PC-9 (cell line): Measurements from ENCODE around the gene RNF151. TPM values are rescaled to one million over a fixed set of nuclear protein-coding genes. Genes with fewer than 3 reads are reported as not detected.

Experiments used
- BruUV-seq: library from RNA; stranded (reverse); fragments of 400-500 nt; replicated peaks from 2 replicates; lab custom pipeline; 2021; lab: Mats Ljungman, UMichigan
- CTCF ChIA-PET: fragments of 300-600 bp; sonication (Branson Sonifier 250); formaldehyde crosslinking; loops from one replicate; lab custom pipeline; 2022; ENCODE audit warnings: antibody characterized with exemption; lab: Charles Lee
- POLR2A ChIA-PET: fragments of 300-600 bp; sonication (Branson Sonifier 250); formaldehyde crosslinking; loops from one replicate; lab custom pipeline; 2022; ENCODE audit warnings: antibody characterized with exemption; ENCODE audit not compliant: unreplicated experiment; lab: Charles Lee
- DNase-seq, 2 experiments: peaks; one replicate each; pipeline versions ENCODE4 v3.0.0 to v3.0.0-alpha.2; 2015 to 2022; ENCODE audit warnings: mixed read lengths in 1 of 2
- H2AFZ ChIP-seq: fragments of 200-600 bp; sonication (generic); 2 replicates; pipeline ENCODE4 v1.8.1; 2017; ENCODE audit warnings: antibody characterized with exemption
- H3F3A ChIP-seq: fragments of 200-600 bp; sonication (generic); 2 replicates; pipeline ENCODE4 v1.8.1; 2017; ENCODE audit warnings: antibody characterized with exemption, mild to moderate bottlenecking, low read depth; ENCODE audit not compliant: insufficient read depth
- H3K27ac ChIP-seq: fragments of 200-600 bp; sonication (generic); 2 replicates; pipeline ENCODE4 v1.6.1; 2016; ENCODE audit warnings: mixed run types
- H3K27me3 ChIP-seq: fragments of 200-600 bp; sonication (generic); 2 replicates; pipeline ENCODE4 v1.6.1; 2016; ENCODE audit warnings: low read depth, mixed run types; ENCODE audit not compliant: insufficient read depth
- H3K36me3 ChIP-seq: fragments of 200-600 bp; sonication (generic); 2 replicates; pipeline ENCODE4 v1.6.1; 2016; ENCODE audit warnings: low read depth, mixed run types
- H3K4me1 ChIP-seq: fragments of 200-600 bp; sonication (generic); replicated peaks from 2 replicates; pipeline ENCODE4 v1.6.1; 2016; ENCODE audit warnings: mixed run types; ENCODE audit not compliant: insufficient read depth
- H3K4me2 ChIP-seq: fragments of 200-600 bp; sonication (generic); 2 replicates; pipeline ENCODE4 v1.6.1; 2017; ENCODE audit warnings: mixed run types
- H3K4me3 ChIP-seq: fragments of 200-600 bp; sonication (generic); 2 replicates; pipeline ENCODE4 v1.6.1; 2016; ENCODE audit warnings: mixed run types
- H3K79me2 ChIP-seq: fragments of 200-600 bp; sonication (generic); 2 replicates; pipeline ENCODE4 v1.6.1; 2017; ENCODE audit warnings: low read depth, mixed run types
- H3K9me2 ChIP-seq: fragments of 200-600 bp; sonication (generic); 2 replicates; pipeline ENCODE4 v1.8.1; 2017; ENCODE audit warnings: mild to moderate bottlenecking; ENCODE audit not compliant: insufficient read depth
- H3K9me3 ChIP-seq: fragments of 200-600 bp; sonication (generic); 2 replicates; pipeline ENCODE4 v1.8.1; 2016; ENCODE audit warnings: low read depth; ENCODE audit not compliant: insufficient read depth
- H4K20me1 ChIP-seq: fragments of 200-600 bp; sonication (generic); 2 replicates; pipeline ENCODE4 v1.8.1; 2017; ENCODE audit not compliant: insufficient read depth
- EZH2 ChIP-seq: fragments of 200-600 bp; sonication (generic); IDR thresholded peaks from 2 replicates; pipeline ENCODE4 v1.8.0; 2017; ENCODE audit warnings: antibody characterized with exemption, low read depth
- intact Hi-C: fragments of 100-400 bp; cut with micrococcal nuclease; formaldehyde crosslinking; loops from one replicate; pipeline ENCODE4 v1.10.0; 2022; ENCODE audit not compliant: unreplicated experiment
- total RNA-seq: library from RNA; stranded (reverse); gene quantifications from 2 replicates; pipeline ENCODE4 v1.2.3, GENCODE V29; 2021
- TF ChIP-seq, protein P1 (sequence below): fragments of 200-600 bp; sonication (generic); conservative IDR thresholded peaks from 2 replicates; pipeline ENCODE4 v1.6.1; 2017; ENCODE audit warnings: mixed run types, antibody characterized with exemption, mild to moderate bottlenecking, moderate library complexity

The RNF151 gene
- total RNA-seq, 1 experiment from 2014 or later, result not detected

DNA sequence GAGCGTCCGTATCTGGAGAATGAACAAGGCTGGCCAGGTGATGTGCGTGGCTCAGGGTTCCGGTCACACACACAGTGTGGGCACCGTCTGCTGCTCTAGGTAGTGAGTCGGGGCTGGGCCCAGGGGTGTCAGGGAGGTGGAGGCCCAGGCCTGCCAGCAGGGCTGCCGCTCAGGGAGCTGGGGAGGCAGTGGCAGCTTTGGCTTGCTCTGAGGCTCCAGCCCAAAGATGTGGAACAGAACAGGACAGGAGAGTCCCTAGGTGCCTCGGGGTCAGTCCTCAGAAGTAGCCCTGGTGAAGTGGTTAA, 9.5 kb downstream of the RNF151 start:
- H2AFZ ChIP-seq, result no peak overlapping the region
- peaks cover 12% of the 10 kb centered on the region; the same call in 1 of the 2 replicates for H4K20me1 ChIP-seq
- no TSS peak for BruUV-seq
- peaks cover 36% of the 10 kb centered on the region for H3K4me1 ChIP-seq
- H3F3A ChIP-seq, result peaks cover 37% of the 10 kb centered on the region; the same call in 1 of the 2 replicates
- H3K4me3 ChIP-seq, result no peak overlapping the region
- CTCF ChIA-PET, result no interaction called here
- H3K27ac ChIP-seq, result no peak overlapping the region
- DNase-seq, result no peak
- peaks cover 3% of the 10 kb centered on the region; the same call in 1 of the 2 replicates for H3K36me3 ChIP-seq
- H3K27me3 ChIP-seq, result no peaks in the 10 kb centered on the region
- POLR2A ChIA-PET, result no interaction called here
- H3K9me2 ChIP-seq, result no peaks in the 10 kb centered on the region
- intact Hi-C loops, result no loop called here
- H3K4me2 ChIP-seq, result no peak overlapping the region
- H3K9me3 ChIP-seq, result no peaks in the 10 kb centered on the region
- no peak for TF ChIP-seq EZH2
- TF ChIP-seq, protein P1, sequence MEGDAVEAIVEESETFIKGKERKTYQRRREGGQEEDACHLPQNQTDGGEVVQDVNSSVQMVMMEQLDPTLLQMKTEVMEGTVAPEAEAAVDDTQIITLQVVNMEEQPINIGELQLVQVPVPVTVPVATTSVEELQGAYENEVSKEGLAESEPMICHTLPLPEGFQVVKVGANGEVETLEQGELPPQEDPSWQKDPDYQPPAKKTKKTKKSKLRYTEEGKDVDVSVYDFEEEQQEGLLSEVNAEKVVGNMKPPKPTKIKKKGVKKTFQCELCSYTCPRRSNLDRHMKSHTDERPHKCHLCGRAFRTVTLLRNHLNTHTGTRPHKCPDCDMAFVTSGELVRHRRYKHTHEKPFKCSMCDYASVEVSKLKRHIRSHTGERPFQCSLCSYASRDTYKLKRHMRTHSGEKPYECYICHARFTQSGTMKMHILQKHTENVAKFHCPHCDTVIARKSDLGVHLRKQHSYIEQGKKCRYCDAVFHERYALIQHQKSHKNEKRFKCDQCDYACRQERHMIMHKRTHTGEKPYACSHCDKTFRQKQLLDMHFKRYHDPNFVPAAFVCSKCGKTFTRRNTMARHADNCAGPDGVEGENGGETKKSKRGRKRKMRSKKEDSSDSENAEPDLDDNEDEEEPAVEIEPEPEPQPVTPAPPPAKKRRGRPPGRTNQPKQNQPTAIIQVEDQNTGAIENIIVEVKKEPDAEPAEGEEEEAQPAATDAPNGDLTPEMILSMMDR, result no peak
- H3K79me2 ChIP-seq, result peaks cover 25% of the 10 kb centered on the region

DNA sequence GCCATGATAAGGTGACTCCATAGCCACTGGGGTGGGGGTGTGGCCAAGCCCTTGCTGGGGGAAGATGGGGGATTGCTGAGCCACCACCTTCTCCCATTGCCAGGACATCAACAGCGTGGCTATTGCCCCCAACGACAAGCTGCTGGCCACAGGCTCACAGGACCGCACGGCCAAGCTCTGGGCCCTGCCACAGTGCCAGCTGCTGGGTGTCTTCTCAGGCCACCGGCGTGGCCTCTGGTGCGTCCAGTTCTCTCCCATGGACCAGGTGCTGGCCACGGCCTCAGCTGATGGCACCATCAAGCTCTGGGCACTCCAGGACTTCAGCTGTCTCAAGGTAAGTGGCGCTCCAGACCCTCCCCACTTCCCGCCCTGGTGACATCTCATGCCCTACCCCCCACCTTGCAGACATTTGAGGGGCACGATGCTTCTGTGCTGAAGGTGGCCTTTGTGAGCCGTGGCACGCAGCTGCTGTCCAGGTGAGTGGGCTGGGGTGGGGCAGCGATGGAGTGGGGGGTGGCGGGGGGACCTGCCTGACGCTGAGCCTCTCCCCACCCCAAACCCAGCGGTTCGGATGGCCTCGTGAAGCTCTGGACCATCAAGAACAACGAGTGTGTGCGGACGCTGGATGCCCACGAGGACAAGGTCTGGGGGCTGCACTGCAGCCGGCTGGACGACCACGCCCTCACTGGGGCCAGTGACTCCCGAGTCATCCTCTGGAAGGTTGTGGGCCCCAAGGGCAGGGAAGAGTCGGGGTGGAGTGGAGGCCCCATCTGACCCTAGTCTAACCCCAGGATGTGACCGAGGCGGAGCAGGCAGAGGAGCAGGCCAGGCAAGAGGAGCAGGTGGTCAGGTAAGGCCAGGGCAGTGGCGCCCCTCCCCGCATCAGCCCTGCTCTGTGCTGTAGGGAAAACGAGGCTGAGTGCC, 10.6 kb downstream of the RNF151 start:
- intact Hi-C loops, result no loop called here
- Histone ChIP-seq H3K79me2 (peaks cover 21% of the 10 kb centered on the region), H3K36me3 (peaks cover 3% of the 10 kb centered on the region; the same call in 1 of the 2 replicates), H3K9me2 (no peaks in the 10 kb centered on the region), H3K9me3 (no peaks in the 10 kb centered on the region), H3K4me1 (peaks cover 46% of the 10 kb centered on the region), H3K27ac (no peak overlapping the region), H3K4me3 (no peak overlapping the region), H3F3A (peaks cover 42% of the 10 kb centered on the region), H2AFZ (no peak overlapping the region), H3K4me2 (no peak overlapping the region), H4K20me1 (peaks cover 12% of the 10 kb centered on the region; the same call in 1 of the 2 replicates), H3K27me3 (no peaks in the 10 kb centered on the region)
- ChIA-PET CTCF (interaction anchor here (0.6 kb wide), 1 partner anchor 574 kb away, joined by 4 read pairs; no protein-coding TSS in a partner anchor), POLR2A (interaction anchor here (0.6 kb wide), 1 partner anchor 12 kb away, joined by 7 read pairs; the partner anchor contains the start of gene RPS2)
- DNase-seq, result no peak
- no peak for TF ChIP-seq EZH2
- TF ChIP-seq, protein P1, result no peak
- no TSS peak for BruUV-seq

DNA sequence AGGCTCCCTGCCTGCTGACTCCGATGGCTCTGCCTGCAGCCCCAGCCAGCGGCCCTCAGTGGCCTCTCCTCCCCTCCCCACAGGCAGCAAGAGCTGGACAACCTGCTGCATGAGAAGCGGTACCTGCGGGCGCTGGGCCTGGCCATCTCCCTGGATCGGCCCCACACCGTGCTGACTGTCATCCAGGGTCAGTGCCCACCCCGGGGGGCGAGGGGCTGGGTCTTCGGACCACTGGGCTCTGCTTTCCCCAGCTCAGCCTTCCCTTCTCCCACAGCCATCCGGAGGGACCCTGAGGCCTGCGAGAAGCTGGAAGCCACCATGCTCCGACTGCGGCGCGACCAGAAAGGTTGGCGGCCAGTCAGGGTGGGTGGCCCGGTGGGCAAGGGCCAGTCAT, 11.2 kb downstream of the RNF151 start:
- Histone ChIP-seq H3K9me3 (no peaks in the 10 kb centered on the region), H3K4me3 (no peak overlapping the region), H3K27me3 (no peaks in the 10 kb centered on the region), H2AFZ (no peak overlapping the region), H4K20me1 (peaks cover 12% of the 10 kb centered on the region; the same call in 1 of the 2 replicates), H3K79me2 (peaks cover 15% of the 10 kb centered on the region), H3K9me2 (no peaks in the 10 kb centered on the region), H3K36me3 (peaks cover 3% of the 10 kb centered on the region; the same call in 1 of the 2 replicates), H3K4me2 (no peak overlapping the region), H3K27ac (no peak overlapping the region), H3K4me1 (peaks cover 50% of the 10 kb centered on the region), H3F3A (peaks cover 49% of the 10 kb centered on the region)
- intact Hi-C loops, result no loop called here
- BruUV-seq, result no TSS peak
- ChIA-PET CTCF (no interaction called here), POLR2A (no interaction called here)
- no peak for DNase-seq
- TF ChIP-seq, protein P1, result no peak
- TF ChIP-seq EZH2, result no peak
